BLaER1 treated with 17β-estradiol and CSF1 and Interleukin-3, amounts not matched to agents 10 nM and 100 nM (cell line): Measurements from ENCODE around the gene NR2F6.
"Not testable (repeated sequence)": the region's sequence is repeated elsewhere in the genome, so short reads cannot be mapped to it uniquely, and the experiment has no call there.

Experiments used
- H3K27ac ChIP-seq, 11 experiments: shearing (Covaris generic); formaldehyde crosslinking; 2 replicates each; pipeline ENCODE4 v1.8.1; 2022
- H3K27me3 ChIP-seq, 11 experiments: shearing (Covaris generic); formaldehyde crosslinking; 2 replicates each; pipeline ENCODE4 v1.8.1; 2022
- H3K36me3 ChIP-seq, 11 experiments: shearing (Covaris generic); formaldehyde crosslinking; 2 replicates each; pipeline ENCODE4 v1.8.1; 2022
- H3K4me1 ChIP-seq, 10 experiments: shearing (Covaris generic); formaldehyde crosslinking; 2 replicates each; pipeline ENCODE4 v1.8.1; 2022
- H3K4me2 ChIP-seq, 11 experiments: shearing (Covaris generic); formaldehyde crosslinking; 2 replicates each; pipeline ENCODE4 v1.8.1; 2022
- H3K4me3 ChIP-seq, 10 experiments: shearing (Covaris generic); formaldehyde crosslinking; 2 replicates each; pipeline ENCODE4 v1.8.1; 2022
- H3K9ac ChIP-seq, 11 experiments: shearing (Covaris generic); formaldehyde crosslinking; 2 replicates each; pipeline ENCODE4 v1.8.1; 2022
- H3K9me3 ChIP-seq, 11 experiments: shearing (Covaris generic); formaldehyde crosslinking; replicated peaks in 1 of 11; 2 replicates each; pipeline ENCODE4 v1.8.1; 2022
- H4K20me1 ChIP-seq, 11 experiments: shearing (Covaris generic); formaldehyde crosslinking; 2 replicates each; pipeline ENCODE4 v1.8.1; 2022
- Cebpa-rat ChIP-seq, 11 experiments: shearing (Covaris generic); IDR thresholded peaks; 2 replicates each; pipeline ENCODE4 v1.8.1; 2022

The NR2F6 gene

GRCh38 chr19:17192751-17193150 is 53.0 kb downstream of the NR2F6 start:
- H3K27ac ChIP-seq = no peak overlapping the region
- no peak overlapping the region for H3K9ac ChIP-seq
- no peak overlapping the region for H3K4me3 ChIP-seq
- TF ChIP-seq Cebpa-rat (IDR thresholded peaks at IDR 0.05) = no peak
- H3K36me3 ChIP-seq = peaks cover 86 to 98% (median 93%) of the 10 kb centered on the region in 11 experiments
- no peaks in the 10 kb centered on the region for H3K27me3 ChIP-seq
- no peaks in the 10 kb centered on the region for H3K9me3 ChIP-seq
- peaks cover 0 to 20% (median 8%) of the 10 kb centered on the region in 10 experiments; a peak in 13 of 20 replicates for H3K4me1 ChIP-seq
- H3K4me2 ChIP-seq = no peak overlapping the region
- H4K20me1 ChIP-seq = peaks cover 0 to 56% (median 0%) of the 10 kb centered on the region in 11 experiments; a peak in 7 of 22 replicates

DNA sequence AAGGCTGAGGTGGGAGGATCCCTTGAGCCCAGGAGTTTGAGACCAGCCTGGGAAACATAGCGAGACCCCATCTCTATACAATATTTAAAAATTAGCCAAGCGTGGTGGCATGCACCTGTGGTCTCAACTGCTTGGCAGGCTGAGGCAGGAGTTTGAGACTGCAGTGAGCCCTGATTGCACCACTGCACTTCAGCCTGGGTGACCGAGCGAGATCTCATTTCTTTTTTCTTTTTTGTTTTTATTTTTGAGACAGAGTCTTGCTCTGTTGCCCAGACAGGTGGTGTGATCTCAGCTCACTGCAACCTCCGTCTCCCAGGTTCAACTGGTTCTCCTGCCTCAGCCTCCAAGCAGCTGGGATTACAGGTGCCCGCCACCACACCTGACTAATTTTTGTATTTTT is 54.0 kb downstream of the NR2F6 start:
- H3K27me3 ChIP-seq, H3K4me3 ChIP-seq, H3K9me3 ChIP-seq: not testable (repeated sequence)
- H4K20me1 ChIP-seq = peaks cover 0 to 47% (median 0%) of the 10 kb centered on the region in 11 experiments; a peak in 7 of 22 replicates
- peaks cover 90 to 98% (median 96%) of the 10 kb centered on the region in 11 experiments for H3K36me3 ChIP-seq
- H3K27ac ChIP-seq = 0 out of 22 replicates have a peak overlapping the region, but pooled peaks of 1 of the 11 experiments have one; percentile 15
- H3K9ac ChIP-seq = 0 out of 22 replicates have a peak overlapping the region, but pooled peaks of 1 of the 11 experiments have one; percentile 15
- H3K4me1 ChIP-seq = peaks cover 0 to 14% (median 3%) of the 10 kb centered on the region in 10 experiments; a peak in 9 of 20 replicates
- peak overlapping the region in 5 of 11 experiments; percentile 18 to 31 (median 26); a peak in 5 of 22 replicates for H3K4me2 ChIP-seq

DNA sequence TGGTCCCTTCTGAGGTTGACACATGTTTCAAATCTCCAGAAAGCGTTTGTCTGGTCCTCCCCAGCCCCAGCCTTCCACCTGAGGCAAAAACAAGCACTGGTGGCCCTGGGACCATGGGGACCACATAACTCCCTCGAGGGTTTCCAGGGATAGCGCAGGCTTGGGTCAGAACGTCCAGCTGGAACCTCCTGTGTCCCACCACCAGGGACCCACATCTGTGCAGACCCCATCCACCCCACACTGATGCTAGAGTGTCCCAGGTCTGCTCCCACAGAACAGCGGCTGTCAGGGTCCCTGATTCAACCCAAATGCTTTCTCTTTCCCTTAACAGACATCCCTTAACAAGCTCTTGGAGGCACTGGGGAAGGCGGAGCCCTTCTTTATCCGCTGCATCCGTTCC is 60.1 kb downstream of the NR2F6 start:
- Histone ChIP-seq H3K27me3 (no peaks in the 10 kb centered on the region), H3K36me3 (peaks cover 64 to 84% (median 73%) of the 10 kb centered on the region in 11 experiments), H3K27ac (peak overlapping the region in 5 of 11 experiments; percentile 5 to 88 (median 41); a peak in 10 of 22 replicates), H3K4me3 (no peak overlapping the region), H3K4me1 (peaks cover 39 to 49% (median 45%) of the 10 kb centered on the region in 10 experiments), H3K4me2 (peak overlapping the region in 7 of 11 experiments; percentile 1 to 97 (median 38); a peak in 9 of 22 replicates), H3K9me3 (no peaks in the 10 kb centered on the region), H4K20me1 (peaks cover 0 to 7% (median 0%) of the 10 kb centered on the region in 11 experiments; a peak in 3 of 22 replicates), H3K9ac (peak overlapping the region in 3 of 11 experiments; percentile 37 to 47 (median 38); a peak in 4 of 22 replicates)
- TF ChIP-seq Cebpa-rat (IDR thresholded peaks at IDR 0.05) = no peak

GRCh38 chr19:17184371-17184841 is 61.3 kb downstream of the NR2F6 start:
- peak overlapping the region; percentile 63 to 82 (median 77); a peak in 21 of 22 replicates for H3K9ac ChIP-seq
- no peaks in the 10 kb centered on the region for H3K27me3 ChIP-seq
- no peaks in the 10 kb centered on the region for H3K9me3 ChIP-seq
- peaks cover 0 to 7% (median 0%) of the 10 kb centered on the region in 11 experiments; a peak in 3 of 22 replicates for H4K20me1 ChIP-seq
- H3K36me3 ChIP-seq = peaks cover 60 to 84% (median 70%) of the 10 kb centered on the region in 11 experiments
- 0 out of 22 replicates have a peak, but pooled peaks of 1 of the 11 experiments have one; percentile 7 for TF ChIP-seq Cebpa-rat (IDR thresholded peaks at IDR 0.05)
- H3K4me1 ChIP-seq = peaks cover 39 to 49% (median 45%) of the 10 kb centered on the region in 10 experiments
- peak overlapping the region; percentile 85 to 99 (median 96) for H3K4me2 ChIP-seq
- peak overlapping the region; percentile 31 to 58 (median 44); a peak in 19 of 20 replicates for H3K4me3 ChIP-seq
- peak overlapping the region; percentile 72 to 90 (median 83); a peak in 21 of 22 replicates for H3K27ac ChIP-seq

DNA sequence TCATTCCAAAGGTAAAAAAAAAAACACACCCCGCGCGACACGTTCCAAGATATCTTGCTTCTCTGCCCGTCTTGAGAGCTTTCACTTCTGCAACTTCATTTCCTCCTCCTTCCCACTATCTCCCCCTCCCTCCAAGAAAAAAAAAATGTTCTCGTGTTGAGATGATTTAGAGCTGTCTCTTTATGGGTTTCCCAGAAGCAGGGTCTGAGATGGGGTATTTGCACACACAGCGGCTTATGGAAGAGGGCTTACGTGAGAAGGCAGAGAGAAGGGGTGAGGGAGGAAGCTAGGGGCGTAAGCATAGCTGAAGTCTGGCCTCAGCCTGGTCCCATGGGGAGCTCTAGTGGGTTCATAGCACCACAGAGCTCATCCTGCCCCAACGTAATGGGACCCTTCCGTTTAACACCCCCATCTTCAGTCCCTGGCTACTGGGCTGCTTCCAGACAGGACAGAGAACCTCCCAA is 61.8 kb downstream of the NR2F6 start:
- H3K9ac ChIP-seq = peak overlapping the region; percentile 63 to 82 (median 77); a peak in 21 of 22 replicates
- H3K27ac ChIP-seq = peak overlapping the region; percentile 72 to 90 (median 83); a peak in 21 of 22 replicates
- H3K4me3 ChIP-seq = peak overlapping the region; percentile 31 to 58 (median 44)
- H3K36me3 ChIP-seq = peaks cover 57 to 84% (median 70%) of the 10 kb centered on the region in 11 experiments
- peaks cover 39 to 49% (median 46%) of the 10 kb centered on the region in 10 experiments for H3K4me1 ChIP-seq
- H3K4me2 ChIP-seq = peak overlapping the region; percentile 85 to 99 (median 96)
- peaks cover 0 to 3% (median 0%) of the 10 kb centered on the region in 11 experiments; a peak in 3 of 22 replicates for H4K20me1 ChIP-seq
- peak in 3 of 11 experiments; percentile 18 to 86 (median 40); a peak in 2 of 22 replicates for TF ChIP-seq Cebpa-rat (IDR thresholded peaks at IDR 0.05)
- no peaks in the 10 kb centered on the region for H3K9me3 ChIP-seq
- no peaks in the 10 kb centered on the region for H3K27me3 ChIP-seq

DNA sequence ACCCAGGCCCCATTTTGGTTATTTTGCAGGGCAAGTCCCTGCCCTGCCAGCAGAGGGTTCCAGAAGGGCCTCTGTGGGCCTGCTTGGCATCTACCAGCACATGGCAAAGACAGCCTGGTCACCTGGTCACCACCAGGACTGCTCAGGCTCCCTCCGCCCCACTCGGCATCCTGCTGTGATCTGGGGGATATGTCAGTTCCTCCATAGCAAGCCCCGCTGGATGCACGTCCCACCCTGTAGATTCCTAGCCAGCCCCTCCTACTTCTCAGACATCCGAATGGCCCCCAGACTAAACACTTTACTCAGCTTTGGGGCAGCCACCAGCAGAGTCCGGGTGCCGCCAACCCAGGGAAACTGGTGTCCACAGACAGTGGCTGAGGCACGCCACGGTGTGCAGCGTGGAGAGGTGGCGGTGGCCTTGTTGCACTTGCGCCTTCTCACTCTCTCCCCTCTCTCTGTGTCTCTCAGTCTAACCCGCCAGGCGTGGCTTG is 62.4 kb downstream of the NR2F6 start:
- Histone ChIP-seq H4K20me1 (peaks cover 0 to 3% (median 0%) of the 10 kb centered on the region in 11 experiments; a peak in 2 of 22 replicates), H3K4me2 (peak overlapping the region; percentile 85 to 99 (median 96)), H3K4me1 (peaks cover 39 to 50% (median 47%) of the 10 kb centered on the region in 10 experiments), H3K27ac (peak overlapping the region; percentile 72 to 90 (median 83); a peak in 21 of 22 replicates), H3K27me3 (no peaks in the 10 kb centered on the region), H3K4me3 (peak overlapping the region; percentile 31 to 58 (median 44); a peak in 19 of 20 replicates), H3K9ac (peak overlapping the region; percentile 63 to 82 (median 77)), H3K9me3 (no peaks in the 10 kb centered on the region), H3K36me3 (peaks cover 57 to 84% (median 70%) of the 10 kb centered on the region in 11 experiments)
- TF ChIP-seq Cebpa-rat (IDR thresholded peaks at IDR 0.05) = no peak
